Measurements from ENCODE around the gene CFAP53.
"Not testable (repeated sequence)": the region's sequence is repeated elsewhere in the genome, so short reads cannot be mapped to it uniquely, and the experiment has no call there.

GRCh38 chr18:50308851-50309250 is 42.6 kb upstream of the CFAP53 start:
- TF ChIP-seq CTCF (IDR thresholded peaks at IDR 0.05); MXI1 (IDR thresholded peaks at IDR 0.05; ENCODE audit: low read depth, low read length); POLR2AphosphoS5 (IDR thresholded peaks at IDR 0.05; ENCODE audit: low read depth, low read length); USF2 (IDR thresholded peaks at IDR 0.05; ENCODE audit: borderline replicate concordance, low read depth, low read length); USF1 (IDR thresholded peaks at IDR 0.05; ENCODE audit: borderline replicate concordance, low read depth); NFIC (IDR thresholded peaks at IDR 0.05; ENCODE audit: borderline replicate concordance): not testable (repeated sequence)
